Liver (tissue), 9 donors: ENCODE measurements around the gene MALAT1. TPM values are rescaled to one million over a fixed set of nuclear protein-coding genes. Genes with fewer than 3 reads are reported as not detected.
A peak's percentile ranks its signal among the peaks of the same experiment; 100 is the strongest.

Experiments used
- DNase-seq: peaks from one replicate; pipeline ENCODE4 v3.0.0-alpha.2; 2017; ENCODE audit warnings: low spot score
- H3K27ac ChIP-seq, 2 donors: one replicate each; pipeline ENCODE4 v1.7.0; 2013; ENCODE audit warnings: inconsistent platforms in 2 of 2, low read length in 2 of 2, control low read depth in 1 of 2, low read depth in 1 of 2, mild to moderate bottlenecking in 1 of 2
- H3K27me3 ChIP-seq, 4 donors: one replicate each; pipeline versions ENCODE4 v1.6.1 to v1.7.0; 2013; ENCODE audit warnings: low read length in 3 of 4, inconsistent platforms in 1 of 4, mild to moderate bottlenecking in 1 of 4, moderate library complexity in 1 of 4; ENCODE audit not compliant: control insufficient read depth in 4 of 4, insufficient read depth in 4 of 4
- H3K36me3 ChIP-seq, 4 donors: one replicate each; pipeline versions ENCODE4 v1.6.1 to v1.7.0; 2013; ENCODE audit warnings: low read length in 3 of 4, mild to moderate bottlenecking in 3 of 4, low read depth in 1 of 4, moderate library complexity in 1 of 4; ENCODE audit not compliant: control insufficient read depth in 4 of 4, insufficient read depth in 3 of 4
- H3K4me1 ChIP-seq, 4 donors: one replicate each; pipeline versions ENCODE4 v1.6.1 to v1.7.0; 2013; ENCODE audit warnings: low read length in 3 of 4, mild to moderate bottlenecking in 3 of 4, moderate library complexity in 1 of 4; ENCODE audit not compliant: control insufficient read depth in 4 of 4, insufficient read depth in 4 of 4
- H3K4me3 ChIP-seq, 3 donors: one replicate each; pipeline versions ENCODE4 v1.6.1 to v1.7.0; 2013; ENCODE audit warnings: low read length in 3 of 3, control low read depth in 1 of 3, low read depth in 1 of 3, mild to moderate bottlenecking in 1 of 3
- H3K9ac ChIP-seq, 2 donors: one replicate each; pipeline ENCODE4 v1.7.0; 2013; ENCODE audit warnings: low read length in 2 of 2, mild to moderate bottlenecking in 2 of 2, moderate library complexity in 2 of 2, control low read depth in 1 of 2, low read depth in 1 of 2
- H3K9me3 ChIP-seq, 4 donors: one replicate each; pipeline versions ENCODE4 v1.6.1 to v1.7.0; 2013; ENCODE audit warnings: low read length in 3 of 4; ENCODE audit not compliant: control insufficient read depth in 4 of 4
- EGR1 ChIP-seq, 2 donors: IDR thresholded peaks; 2 replicates each; pipeline ENCODE4 v1.6.1; 2016 to 2018; ENCODE audit warnings: antibody characterized with exemption in 2 of 2, low read depth in 2 of 2
- FOXA1 ChIP-seq: IDR thresholded peaks from 2 replicates; pipeline ENCODE4 v1.6.1; 2016; ENCODE audit warnings: antibody characterized with exemption
- GABPA ChIP-seq, 2 donors: IDR thresholded peaks in 1 of 2; conservative IDR thresholded peaks in 1 of 2; 2 replicates each; pipeline ENCODE4 v1.6.1; 2016; ENCODE audit warnings: antibody characterized with exemption in 2 of 2, mild to moderate bottlenecking in 1 of 2, moderate library complexity in 1 of 2
- NR2F2 ChIP-seq: IDR thresholded peaks from 2 replicates; pipeline ENCODE4 v1.6.1; 2016; ENCODE audit warnings: antibody characterized with exemption
- RAD21 ChIP-seq, 2 donors: IDR thresholded peaks; 2 replicates each; pipeline ENCODE4 v1.6.1; 2016; ENCODE audit warnings: antibody characterized with exemption in 2 of 2, mild to moderate bottlenecking in 2 of 2
- RXRA ChIP-seq, 2 donors: IDR thresholded peaks; 2 replicates each; pipeline ENCODE4 v1.6.1; 2017 to 2018; ENCODE audit warnings: antibody characterized with exemption in 2 of 2, mild to moderate bottlenecking in 1 of 2
- SP1 ChIP-seq: IDR thresholded peaks from 2 replicates; pipeline ENCODE4 v1.6.1; 2018; ENCODE audit warnings: antibody characterized with exemption, mild to moderate bottlenecking
- TAF1 ChIP-seq: conservative IDR thresholded peaks from 2 replicates; pipeline ENCODE4 v1.6.1; 2016; ENCODE audit warnings: antibody characterized with exemption, mild to moderate bottlenecking
- YY1 ChIP-seq: IDR thresholded peaks from 2 replicates; pipeline ENCODE4 v1.6.1; 2016; ENCODE audit warnings: antibody characterized with exemption, mild to moderate bottlenecking
- WGBS: extraction: QIAGEN DNeasy Blood & Tissue Kit; methylation state at CpG from one replicate; pipeline ENCODE4 v1.1.7; 2013; 5-methylcytosine and 5-hydroxymethylcytosine counted together
- polyA plus RNA-seq, 2 donors: library from polyadenylated mRNA; stranded (reverse) in 1 of 2; unstranded in 1 of 2; fragments of 200-250 nt in 1 of 2; fragments of >200 nt in 1 of 2; fragmentation: Nextera tagmentation in 1 of 2; extraction: Ambion mirVana in 1 of 2; gene quantifications; one replicate each; pipeline versions ENCODE4 v1.2.1 to v1.2.3, GENCODE V29; 2013 to 2015
- total RNA-seq, 2 donors: library from RNA; depleted of rRNA; stranded (reverse); fragments of >200 nt; gene quantifications; one replicate each; pipeline ENCODE4 v1.2.3, GENCODE V29; 2014
- TF ChIP-seq, protein P1 (sequence below): IDR thresholded peaks from 2 replicates; pipeline ENCODE4 v1.6.1; 2016; ENCODE audit warnings: antibody characterized with exemption, mild to moderate bottlenecking
- donor health status: healthy.
- donor health status: healthy.
- donor health status: healthy.
- donor health status: healthy.
- donor health status: healthy.

MALAT1 gene
- total and polyA plus RNA-seq, 4 donors = 11.9 to 8,306 (median 3,778) TPM

DNA sequence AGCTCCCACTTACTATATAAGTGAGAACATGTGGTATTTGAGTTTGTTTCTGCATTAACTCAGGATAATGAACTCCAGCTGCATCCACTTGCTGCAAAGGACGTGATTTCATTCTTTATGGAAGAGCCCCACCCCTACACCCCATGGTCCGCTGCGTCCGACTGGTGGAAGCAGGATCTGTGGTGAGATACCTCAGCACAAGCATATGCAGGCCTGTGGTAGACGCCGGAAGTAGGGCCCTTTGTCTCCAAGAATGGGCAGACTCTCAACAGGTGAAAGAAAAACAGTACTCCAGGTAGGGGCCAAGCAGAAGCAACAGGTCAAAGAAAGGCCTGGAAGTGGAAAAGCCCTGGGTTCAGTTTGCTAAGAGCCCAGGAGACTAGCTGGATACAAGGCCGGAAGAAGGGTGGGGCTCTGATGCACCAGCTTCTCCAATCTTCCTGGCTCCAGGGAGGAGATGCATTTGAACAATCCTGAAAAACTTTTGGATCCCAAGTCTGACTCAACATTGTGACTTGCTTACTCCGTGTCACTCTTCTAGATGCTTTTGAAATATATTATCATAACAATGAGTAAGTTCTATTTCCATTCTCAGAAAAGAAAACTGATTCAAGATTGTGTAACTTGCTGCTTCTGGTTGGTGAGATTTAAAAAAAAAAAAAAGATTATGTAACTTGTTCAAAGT lies 45.9 kb upstream of the MALAT1 start:
- Histone ChIP-seq H3K27ac (no peak overlapping the region), H3K4me3 (no peak overlapping the region), H3K9ac (no peak overlapping the region), H3K4me1 (peaks cover 0 to 10% (median 4%) of the 10 kb centered on the region in 4 donors), H3K27me3 (no peaks in the 10 kb centered on the region), H3K36me3 (no peaks in the 10 kb centered on the region), H3K9me3 (no peaks in the 10 kb centered on the region)
- WGBS = 89% methylated on average over 8 of the region's 8 CpGs
- no peak for DNase-seq
- no peak for TF ChIP-seq RAD21 (IDR thresholded peaks at IDR 0.05)
- TF ChIP-seq FOXA1 = no peak
- no peak for TF ChIP-seq EGR1 (IDR thresholded peaks at IDR 0.05; ENCODE audit: low read depth in 2 of 2)
- TF ChIP-seq YY1 = no peak

DNA sequence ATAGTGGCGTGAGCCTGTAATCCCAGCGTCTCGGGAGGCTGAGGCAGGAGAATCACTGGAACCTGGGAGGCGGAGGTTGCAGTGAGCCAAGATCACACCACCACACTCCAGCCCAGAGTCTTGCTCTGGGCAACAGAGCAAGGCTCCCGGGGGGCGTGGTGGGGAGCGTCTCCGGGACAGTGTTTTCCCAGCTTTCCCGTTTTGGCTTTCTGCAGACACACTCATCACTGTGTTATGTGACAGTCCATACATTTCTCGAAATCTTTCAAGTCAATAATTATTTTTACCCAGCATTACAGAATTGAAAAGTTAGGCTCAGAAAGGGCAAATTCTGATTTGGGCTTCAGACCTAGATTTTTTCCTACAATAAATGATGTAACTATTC lies 44.5 kb upstream of the MALAT1 start:
- H3K4me1 ChIP-seq = peaks cover 0 to 10% (median 4%) of the 10 kb centered on the region in 4 donors
- H3K9me3 ChIP-seq = no peaks in the 10 kb centered on the region
- H3K36me3 ChIP-seq = no peaks in the 10 kb centered on the region
- peak overlapping the region in 1 of 2 donors; percentile 77 for H3K27ac ChIP-seq
- peak overlapping the region in 1 of 3 donors; percentile 43 for H3K4me3 ChIP-seq
- H3K27me3 ChIP-seq = no peaks in the 10 kb centered on the region
- WGBS = 86% methylated on average over 10 of the region's 10 CpGs
- no peak for DNase-seq
- H3K9ac ChIP-seq = no peak overlapping the region
- no peak for TF ChIP-seq GABPA (IDR thresholded peaks at IDR 0.05 in 1 of 2, conservative IDR thresholded peaks at IDR 0.05 in 1 of 2)

DNA sequence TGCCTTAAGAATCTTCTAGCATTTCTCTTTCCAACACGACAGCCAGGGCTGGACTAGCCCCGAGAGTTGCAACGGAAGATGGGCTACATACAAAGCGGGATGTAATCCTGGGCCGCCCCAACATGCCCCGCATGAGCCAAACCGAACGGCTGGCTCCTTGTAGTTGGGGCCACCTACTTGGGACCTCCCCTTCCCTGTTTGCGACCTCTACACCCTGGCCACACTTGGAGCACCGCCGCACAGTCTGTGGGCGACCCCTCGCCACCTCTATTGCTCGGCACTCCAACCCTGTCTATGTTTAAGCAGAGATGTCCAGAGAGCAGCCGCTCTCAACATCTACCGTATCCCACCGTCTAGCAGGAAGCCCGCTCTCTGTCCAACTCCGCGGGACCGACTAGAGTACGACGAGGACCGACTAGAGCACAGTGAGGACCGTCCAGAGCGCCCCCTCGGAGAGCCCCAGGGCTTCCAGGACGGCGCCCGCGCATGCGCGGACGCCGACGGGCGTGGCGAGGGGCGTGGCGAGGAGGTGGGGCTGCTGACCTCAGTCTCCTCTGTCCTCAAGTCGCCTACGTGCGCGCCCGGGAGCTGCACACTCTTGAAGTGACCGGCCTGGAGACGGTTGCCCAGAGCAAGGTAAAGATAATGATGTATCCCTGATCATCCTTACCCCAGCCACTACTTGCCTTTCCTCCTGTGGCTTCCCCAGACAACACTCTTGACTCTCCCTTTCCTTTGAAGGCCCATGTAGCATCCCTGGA lies 44.0 kb upstream of the MALAT1 start:
- no peaks in the 10 kb centered on the region for H3K27me3 ChIP-seq
- peak overlapping the region; percentile 65 to 77 for H3K27ac ChIP-seq
- H3K9me3 ChIP-seq = no peaks in the 10 kb centered on the region
- no peaks in the 10 kb centered on the region for H3K36me3 ChIP-seq
- 8% methylated on average over 47 of the region's 47 CpGs for WGBS
- TF ChIP-seq NR2F2 = no peak
- TF ChIP-seq SP1 = peak; percentile 7
- TF ChIP-seq RXRA (IDR thresholded peaks at IDR 0.05) = peak in 1 of 2 donors; percentile 25
- no peak for TF ChIP-seq TAF1
- TF ChIP-seq RAD21 (IDR thresholded peaks at IDR 0.05) = peak in 1 of 2 donors; percentile 18
- TF ChIP-seq, protein P1, sequence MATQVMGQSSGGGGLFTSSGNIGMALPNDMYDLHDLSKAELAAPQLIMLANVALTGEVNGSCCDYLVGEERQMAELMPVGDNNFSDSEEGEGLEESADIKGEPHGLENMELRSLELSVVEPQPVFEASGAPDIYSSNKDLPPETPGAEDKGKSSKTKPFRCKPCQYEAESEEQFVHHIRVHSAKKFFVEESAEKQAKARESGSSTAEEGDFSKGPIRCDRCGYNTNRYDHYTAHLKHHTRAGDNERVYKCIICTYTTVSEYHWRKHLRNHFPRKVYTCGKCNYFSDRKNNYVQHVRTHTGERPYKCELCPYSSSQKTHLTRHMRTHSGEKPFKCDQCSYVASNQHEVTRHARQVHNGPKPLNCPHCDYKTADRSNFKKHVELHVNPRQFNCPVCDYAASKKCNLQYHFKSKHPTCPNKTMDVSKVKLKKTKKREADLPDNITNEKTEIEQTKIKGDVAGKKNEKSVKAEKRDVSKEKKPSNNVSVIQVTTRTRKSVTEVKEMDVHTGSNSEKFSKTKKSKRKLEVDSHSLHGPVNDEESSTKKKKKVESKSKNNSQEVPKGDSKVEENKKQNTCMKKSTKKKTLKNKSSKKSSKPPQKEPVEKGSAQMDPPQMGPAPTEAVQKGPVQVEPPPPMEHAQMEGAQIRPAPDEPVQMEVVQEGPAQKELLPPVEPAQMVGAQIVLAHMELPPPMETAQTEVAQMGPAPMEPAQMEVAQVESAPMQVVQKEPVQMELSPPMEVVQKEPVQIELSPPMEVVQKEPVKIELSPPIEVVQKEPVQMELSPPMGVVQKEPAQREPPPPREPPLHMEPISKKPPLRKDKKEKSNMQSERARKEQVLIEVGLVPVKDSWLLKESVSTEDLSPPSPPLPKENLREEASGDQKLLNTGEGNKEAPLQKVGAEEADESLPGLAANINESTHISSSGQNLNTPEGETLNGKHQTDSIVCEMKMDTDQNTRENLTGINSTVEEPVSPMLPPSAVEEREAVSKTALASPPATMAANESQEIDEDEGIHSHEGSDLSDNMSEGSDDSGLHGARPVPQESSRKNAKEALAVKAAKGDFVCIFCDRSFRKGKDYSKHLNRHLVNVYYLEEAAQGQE = no peak
- H3K4me3 ChIP-seq = peak overlapping the region; percentile 43 to 55 (median 47)
- peaks cover 0 to 10% (median 4%) of the 10 kb centered on the region in 4 donors for H3K4me1 ChIP-seq
- H3K9ac ChIP-seq = peak overlapping the region in 1 of 2 donors; percentile 63
- peak; percentile 94 for DNase-seq
